ENCODE measurements around the gene PRPH.

The PRPH gene

DNA sequence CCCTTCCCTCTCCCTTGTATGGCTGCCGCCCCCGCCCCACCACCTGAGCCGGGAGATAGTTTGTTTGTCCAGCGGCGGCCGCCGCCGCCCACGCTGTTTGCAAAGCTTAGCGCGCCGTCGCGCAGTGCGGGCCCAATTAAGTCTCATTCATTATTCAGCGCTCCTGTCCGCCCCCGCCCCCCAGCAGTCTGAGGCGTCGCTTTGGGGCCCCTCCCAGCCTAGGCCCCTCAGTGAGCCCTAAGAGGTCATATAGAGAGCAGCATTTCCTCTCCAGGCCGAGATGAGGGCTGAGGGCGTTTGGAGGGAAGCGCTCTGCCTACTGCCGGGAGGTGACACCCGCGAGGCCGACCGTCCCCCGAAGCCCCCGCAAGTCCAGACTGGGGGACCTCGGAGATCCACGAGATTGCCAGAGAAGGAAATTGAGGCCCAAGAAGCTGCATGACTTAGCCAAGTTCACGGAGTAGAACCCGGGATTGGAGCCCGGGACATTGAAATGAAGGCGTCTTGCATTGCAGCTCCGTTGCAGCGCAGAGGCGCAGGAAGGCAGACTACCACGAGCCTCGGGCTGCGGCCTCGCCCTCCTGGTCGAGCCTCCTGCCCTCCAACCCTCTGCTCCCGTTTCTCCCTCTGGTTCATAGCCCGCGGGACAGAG, 51.8 kb downstream of the PRPH start, which contains the start of gene DNAJC22:
TSS of gene DNAJC22 (plus strand) at position 230 of the 652 bp plus-strand sequence. CDS start 1,985 bp downstream, outside the sequence.
- DNase-seq: peak; percentile 82

DNA sequence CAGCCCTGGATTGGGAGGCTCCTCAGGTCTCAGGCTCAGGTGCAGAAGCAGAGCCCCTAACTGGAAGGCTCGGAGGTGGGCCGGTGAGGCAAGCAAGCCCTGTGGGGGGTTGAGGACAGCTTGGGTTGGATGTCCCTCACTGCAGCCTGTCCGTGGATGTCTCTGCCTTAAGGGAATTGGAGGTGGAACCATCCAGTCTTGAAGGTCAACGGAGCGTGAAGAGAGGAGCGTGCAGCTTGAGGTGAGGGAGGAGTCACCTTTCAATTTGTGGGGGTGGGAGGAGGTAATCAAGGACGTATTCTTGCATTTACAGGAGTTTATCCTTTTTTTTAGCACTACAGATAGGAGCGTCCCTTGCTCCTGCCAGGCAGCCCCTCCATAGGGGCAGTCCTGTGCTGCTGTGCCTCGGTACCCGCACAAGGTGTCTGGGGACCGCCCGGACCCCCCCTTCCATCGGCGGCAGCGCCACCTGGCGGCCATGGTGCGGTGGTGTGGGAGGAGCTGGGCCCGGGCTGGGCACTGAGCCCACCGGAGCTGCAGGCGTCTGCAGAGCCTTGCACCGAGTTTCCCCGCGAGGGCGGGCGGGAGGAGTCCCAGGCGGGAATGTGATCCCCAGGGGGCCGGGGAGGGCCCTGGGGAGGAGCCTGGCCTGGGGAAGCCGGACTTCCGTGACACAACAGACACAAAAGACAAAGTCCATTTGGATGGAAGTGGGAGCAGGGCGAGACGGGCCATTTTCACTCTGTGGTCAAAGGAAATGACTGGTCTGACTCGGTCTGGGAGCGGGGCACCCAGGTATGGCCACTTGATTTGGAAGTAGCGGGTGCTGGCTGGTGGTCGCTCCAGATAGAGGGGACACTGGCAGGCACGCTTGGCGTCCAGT, 52.6 kb downstream of the PRPH start:
- DNase-seq: peak; percentile 88

Measured in retina (tissue), 1 donor.